Inflammatory macrophage treated with lipopolysaccharide for 4 hours (primary cell): ENCODE results near the gene ZMYND12.
"Not testable (repeated sequence)": the region's sequence is repeated elsewhere in the genome, so short reads cannot be mapped to it uniquely, and the experiment has no call there.

Experiments used
- DNase-seq: peaks from one replicate; pipeline ENCODE4 v3.0.0-alpha.2; 2020

ZMYND12 gene, protein sequence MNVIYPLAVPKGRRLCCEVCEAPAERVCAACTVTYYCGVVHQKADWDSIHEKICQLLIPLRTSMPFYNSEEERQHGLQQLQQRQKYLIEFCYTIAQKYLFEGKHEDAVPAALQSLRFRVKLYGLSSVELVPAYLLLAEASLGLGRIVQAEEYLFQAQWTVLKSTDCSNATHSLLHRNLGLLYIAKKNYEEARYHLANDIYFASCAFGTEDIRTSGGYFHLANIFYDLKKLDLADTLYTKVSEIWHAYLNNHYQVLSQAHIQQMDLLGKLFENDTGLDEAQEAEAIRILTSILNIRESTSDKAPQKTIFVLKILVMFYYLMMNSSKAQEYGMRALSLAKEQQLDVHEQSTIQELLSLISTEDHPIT

DNA sequence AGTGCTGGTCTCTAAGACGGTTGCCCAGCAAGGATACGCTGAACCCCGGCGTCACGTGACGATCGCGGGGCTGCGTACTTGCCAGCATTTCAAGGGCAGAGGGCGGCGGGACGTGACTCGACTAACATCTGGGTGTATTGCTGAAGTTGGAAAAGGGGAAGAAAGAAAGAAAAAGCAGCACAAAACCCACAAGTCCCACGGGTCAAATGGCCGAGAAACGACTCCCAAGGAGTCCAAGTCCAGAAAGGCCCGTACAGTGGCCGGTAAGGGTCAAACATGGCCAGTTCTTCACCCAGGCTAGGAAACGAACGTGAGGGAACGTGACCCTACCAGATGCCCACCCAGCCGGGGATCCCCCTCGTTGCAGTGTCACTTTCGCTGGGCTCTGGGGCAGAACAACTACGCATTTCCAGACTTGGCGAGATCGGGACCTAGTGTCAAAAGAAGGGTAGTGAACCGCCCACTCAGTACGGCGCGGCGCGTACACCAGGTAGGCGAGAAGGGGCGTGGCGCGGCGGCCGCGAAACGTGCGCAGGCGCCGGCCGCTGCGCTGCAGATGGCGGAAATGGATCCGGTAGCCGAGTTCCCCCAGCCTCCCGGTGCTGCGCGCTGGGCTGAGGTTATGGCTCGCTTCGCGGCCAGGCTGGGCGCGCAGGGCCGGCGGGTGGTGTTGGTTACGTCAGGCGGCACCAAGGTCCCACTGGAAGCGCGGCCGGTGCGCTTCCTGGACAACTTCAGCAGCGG, at the start of gene ZMYND12, which contains the start of gene PPCS:
Gene ZMYND12, minus strand, starts transcription at position 13 of the 744 bp plus-strand sequence. CDS start 25 bp downstream, outside the sequence.
Gene PPCS, plus strand, starts transcription at position 534 of the 744 bp plus-strand sequence. Its CDS starts 23 bp downstream, at position 557.
- DNase-seq = peak; percentile 91

DNA sequence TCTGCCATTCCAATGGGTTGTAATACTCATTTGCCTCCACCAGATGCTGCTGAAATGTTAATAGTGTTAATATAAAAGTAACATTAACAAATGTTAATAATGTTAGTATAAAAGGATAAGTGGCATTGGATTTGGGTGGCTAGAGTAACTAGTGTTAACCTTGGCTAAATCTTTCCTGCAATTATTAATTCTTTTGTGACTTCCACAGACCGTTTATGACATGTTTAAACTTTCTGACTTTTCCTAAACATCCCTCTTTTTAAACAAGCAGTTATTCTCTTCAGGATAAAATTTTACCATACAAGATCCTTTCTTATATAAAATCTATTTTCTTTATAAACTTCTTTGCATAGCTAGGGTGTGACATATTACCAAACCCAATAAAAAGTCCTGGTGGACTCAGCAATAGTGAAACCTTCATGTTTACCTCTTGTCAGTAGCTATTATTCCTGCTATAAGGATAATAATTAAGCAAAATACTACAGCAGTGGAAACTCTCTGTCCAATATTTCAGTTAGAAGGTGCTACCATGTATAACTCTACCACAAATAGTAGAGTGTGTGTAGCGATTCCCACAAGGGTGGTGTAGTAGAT, 48.8 kb upstream of the ZMYND12 start:
- no peak for DNase-seq

DNA sequence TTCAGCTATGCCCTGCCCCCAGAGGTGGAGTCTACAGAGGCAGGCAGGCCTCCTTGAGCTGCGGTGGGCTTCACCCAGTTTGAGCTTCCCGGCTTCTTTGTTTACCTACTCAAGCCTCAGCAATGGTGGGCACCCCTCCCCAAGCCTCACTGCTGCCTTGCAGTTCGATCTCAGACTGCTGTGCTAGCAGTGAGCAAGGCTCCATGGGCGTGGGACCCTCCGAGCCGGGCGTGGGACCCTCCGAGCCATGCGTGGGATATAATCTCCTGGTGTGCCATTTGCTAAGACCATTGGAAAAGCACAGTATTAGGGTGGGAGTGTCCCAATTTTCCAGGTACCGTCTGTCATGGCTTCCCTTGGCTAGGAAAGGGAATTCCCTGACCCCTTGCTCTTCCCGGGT, 46.2 kb upstream of the ZMYND12 start:
- DNase-seq = not testable (repeated sequence)

DNA sequence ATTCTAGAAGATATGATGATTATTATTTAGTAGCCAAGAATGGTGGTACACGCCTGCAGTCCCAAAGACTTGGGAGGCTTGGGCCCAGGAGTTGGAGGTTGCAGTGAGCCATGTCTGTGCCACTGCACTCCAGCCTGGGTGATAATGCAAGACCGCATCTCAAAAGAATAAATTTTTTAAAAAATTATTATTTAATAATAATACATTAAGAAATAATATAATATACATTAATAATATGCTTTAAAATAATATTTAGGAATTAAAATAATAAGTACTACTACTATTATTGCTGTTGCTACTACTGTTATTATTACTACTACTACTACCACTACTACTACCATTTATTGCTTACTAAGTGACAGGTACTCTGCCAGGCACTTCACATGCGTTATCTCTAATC, 34.4 kb upstream of the ZMYND12 start:
- no peak for DNase-seq

DNA sequence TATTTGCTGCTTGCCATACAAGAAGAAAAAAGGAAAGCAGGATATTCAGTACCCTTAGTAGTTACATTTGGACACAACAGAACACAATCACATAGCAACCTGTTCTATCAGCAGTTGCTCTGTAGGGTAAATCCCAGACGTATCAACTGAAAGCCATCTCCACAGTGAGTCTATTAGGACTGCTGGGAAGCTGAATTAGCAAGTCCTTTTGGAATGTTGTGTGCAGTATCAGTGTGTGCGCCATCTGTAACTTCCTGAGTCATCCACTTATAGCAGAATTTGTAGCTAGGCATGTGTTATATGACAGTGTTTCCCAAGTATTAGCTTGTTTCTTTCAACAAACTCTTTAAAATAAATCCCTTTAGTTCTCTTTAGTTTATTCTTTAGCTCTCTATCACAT, 28.6 kb upstream of the ZMYND12 start:
- DNase-seq = no peak

DNA sequence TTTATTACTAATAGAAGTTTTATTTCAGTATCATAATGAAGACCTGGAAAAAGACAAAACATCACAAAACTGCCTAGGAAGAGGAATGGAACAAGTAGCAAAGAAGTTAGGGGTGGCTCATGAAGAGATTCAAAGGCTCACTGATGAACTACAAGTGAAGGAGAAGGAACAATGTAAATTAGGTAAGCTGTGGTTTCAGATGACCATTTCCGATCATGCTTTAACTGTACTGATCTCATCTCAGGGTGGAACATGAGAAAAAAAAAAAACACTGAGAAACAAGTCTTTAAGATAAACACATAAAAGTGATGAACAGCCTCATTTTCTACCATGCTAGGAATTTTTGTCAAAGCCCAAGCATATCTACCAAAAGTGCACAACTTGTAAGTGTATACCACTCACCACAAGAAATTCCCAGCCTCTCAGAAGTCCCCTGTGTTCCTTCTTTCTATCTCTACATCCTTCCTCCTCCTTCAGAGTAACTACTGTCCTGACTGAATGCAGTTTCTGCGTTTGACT, 26.9 kb upstream of the ZMYND12 start:
- no peak for DNase-seq

DNA sequence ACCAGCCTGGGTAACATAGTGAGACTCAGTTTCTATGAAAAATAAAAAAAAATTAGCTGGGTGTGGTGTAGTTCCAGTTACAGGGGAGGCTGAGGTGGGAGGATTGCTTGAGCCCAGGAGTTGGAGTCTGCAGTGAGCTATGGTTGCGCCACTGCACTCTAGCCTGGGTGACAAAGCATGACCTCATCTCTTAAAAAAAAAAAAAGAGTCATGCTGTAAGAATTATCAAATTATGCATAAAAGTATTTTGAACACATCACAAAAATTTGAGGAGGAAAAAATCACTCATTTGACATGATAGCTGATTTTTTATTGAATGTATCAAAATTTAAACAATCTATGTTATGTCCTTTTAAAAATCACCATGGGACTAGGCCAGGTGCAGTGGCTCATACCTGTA, 25.1 kb upstream of the ZMYND12 start:
- peak; percentile 19 for DNase-seq

DNA sequence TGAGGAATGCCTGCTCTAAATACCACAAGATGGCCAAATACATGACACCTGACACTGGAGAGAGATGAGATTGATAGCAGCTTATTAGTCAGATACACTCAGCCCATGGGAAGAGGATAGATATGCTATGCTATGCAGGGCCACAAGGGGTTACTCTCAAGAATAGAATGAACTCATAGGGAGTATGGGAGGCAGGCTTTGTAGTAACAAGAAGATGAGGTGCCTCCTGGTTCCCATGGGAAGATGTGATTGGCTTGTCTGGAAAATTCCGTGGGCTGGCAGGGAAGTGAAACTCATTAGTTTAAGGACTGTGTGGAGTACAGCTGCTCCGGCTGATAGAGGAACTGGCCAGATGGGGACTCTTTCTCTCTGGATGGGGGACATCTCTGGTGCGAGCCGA, 23.8 kb upstream of the ZMYND12 start:
- peak; percentile 67 for DNase-seq

DNA sequence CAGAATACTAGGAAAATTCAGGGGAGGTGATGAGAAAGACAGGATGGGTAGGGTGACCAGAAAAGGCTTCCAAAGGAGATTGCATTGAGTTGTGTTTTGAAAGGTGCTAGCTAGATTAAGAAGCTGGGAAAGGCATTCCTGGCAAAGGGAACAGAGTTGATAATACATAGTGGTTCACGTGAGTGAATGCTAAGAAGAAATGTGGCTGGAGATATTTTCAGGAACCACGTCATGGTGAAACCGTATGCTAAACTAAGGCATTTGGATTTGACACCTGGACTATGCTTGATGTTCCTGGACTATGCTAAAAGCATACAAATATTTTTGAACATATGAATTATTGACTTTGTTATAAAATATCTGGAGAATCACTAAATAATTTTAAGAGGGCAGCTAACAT, 22.0 kb upstream of the ZMYND12 start:
- DNase-seq = no peak

DNA sequence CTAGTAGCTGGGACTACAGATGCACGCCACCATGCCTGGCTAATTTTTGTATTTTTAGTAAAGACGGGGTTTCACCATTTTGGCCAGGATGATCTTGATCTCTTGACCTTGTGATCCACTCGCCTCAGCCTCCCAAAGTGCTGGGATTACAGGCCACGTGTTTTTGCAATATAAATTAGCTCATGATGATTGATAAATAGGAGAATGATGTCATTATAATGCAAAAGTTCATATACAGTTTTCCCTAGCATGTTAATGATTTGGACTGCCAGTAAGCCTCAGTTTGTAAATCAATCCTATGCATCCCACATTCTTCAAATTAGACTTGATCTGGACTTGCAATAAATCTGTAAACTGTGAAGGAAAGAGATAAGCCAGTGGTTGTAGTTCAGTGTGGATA, 21.5 kb upstream of the ZMYND12 start:
- DNase-seq = not testable (repeated sequence)

DNA sequence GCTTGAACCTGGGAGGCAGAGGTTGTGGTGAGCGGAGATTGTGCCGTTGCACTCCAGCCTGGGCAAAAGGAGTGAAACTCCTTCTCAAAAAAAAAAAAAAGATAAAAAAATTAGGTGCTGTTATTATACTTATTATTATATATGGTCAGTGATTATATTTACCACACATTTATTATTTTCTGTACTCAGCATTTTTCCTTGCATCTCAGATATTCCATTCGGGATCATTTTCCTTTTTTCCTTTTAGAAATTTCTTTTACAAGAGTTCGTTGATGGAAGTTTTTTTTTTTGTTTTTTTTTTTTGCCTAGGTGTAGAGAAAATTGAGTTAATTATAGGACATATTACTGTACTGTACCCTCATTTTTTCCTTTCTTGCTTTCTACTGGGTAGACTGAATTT, 20.8 kb upstream of the ZMYND12 start:
- no peak for DNase-seq

DNA sequence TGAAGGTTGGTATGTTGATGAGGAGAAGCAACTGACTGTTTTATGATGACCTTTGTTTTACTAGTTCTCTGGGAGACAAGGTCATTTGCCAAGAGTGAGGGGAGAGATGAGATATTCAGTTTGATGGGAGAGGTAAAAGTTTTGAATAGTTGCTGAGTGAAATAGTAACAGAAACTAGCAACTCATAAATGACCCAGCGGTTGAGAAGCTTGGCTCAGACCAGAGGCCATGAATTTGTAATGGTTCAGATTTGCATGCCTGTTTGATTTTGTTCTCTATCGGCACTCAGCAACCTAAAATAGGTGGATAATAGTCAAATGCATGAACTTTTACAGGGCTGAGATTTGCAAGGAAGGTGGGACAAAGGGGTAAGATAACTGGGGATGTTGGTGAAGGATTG, 13.9 kb upstream of the ZMYND12 start:
- DNase-seq = no peak

DNA sequence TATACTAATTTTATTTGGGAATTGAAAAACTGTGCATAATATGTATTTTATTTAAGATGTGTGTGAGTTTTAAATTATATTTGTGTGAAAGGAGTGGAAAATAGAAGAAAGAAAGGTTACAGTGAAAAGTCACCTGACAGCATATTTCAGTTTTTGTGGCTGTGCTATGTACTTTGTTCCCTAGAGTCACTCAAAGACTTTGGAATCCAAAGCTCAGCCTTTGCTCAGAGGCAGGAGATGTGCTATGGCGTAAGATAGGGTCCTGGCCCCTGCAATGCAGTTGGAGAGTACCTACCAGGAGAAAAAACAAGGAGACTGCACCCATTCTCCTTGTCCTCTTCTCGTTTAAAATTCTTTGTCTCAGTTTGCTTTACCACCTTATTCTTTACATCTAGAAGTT, 10.2 kb upstream of the ZMYND12 start:
- DNase-seq = no peak

DNA sequence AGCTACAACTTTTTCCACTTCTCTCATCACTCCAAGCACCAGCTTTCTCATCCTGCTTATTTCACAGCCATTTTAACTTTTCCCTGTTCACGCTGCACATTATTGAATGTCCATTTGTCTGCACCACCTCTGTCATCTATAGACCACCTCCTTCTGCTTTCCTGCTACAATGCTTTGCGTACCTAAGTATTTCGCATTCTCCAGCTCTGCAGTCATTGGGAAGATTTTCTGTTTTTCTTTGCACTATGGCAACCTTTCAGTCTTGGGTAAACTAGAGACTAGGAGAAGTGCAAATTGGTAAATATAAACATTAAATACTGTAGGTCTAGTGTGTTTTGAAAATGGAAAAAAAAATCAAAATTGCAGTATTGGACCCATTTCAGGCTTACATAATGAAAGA, 8.1 kb upstream of the ZMYND12 start:
- DNase-seq = no peak

DNA sequence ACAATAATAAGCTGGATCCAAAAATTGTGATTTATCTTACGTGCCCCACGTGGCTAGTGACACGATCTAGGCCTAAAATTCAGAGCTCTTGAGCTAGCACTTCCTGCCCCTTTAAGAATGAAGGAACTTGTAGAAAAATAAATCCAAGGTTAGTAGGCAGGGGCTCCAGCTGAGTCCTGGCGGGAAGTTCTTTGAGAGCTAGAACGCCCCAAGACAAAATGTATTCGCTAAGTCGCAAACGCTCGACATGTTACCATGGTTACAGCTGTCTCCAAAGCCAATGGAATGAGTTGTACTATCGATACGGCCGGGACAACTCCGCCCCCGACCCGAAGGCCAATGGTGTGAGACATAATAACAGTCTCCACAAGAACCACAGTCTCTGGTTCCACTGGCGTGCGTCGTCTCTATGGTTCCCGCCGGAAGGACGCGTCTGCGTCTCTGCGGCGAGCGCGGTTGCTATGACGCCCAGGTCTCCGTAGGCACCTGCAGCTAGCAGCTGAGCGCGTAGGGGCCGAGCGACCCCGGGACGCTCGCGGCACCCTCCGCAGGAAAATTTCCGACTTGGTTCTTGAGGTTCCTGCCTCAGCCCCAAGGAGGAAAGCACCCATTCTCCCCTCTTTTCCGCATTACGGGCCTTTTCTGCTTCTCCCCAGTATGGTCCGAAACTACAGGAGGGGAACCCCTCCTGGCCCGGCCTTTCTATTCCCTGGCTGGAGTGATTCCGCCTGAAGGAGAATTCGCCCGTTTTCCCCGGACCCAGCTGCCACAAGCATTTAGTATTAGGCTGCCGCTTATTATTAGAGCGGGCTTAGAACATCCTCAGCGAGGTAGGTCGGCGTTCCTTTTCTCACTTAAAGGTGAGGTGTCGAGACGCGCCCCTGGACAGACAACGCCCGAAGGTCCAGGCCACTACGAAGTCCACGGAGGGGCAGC, 7.3 kb upstream of the ZMYND12 start, which contains the start of gene CCDC30:
Gene CCDC30, plus strand, starts transcription at position 459 of the 936 bp plus-strand sequence. CDS start 17,266 bp downstream, outside the sequence.
- peak; percentile 97 for DNase-seq

DNA sequence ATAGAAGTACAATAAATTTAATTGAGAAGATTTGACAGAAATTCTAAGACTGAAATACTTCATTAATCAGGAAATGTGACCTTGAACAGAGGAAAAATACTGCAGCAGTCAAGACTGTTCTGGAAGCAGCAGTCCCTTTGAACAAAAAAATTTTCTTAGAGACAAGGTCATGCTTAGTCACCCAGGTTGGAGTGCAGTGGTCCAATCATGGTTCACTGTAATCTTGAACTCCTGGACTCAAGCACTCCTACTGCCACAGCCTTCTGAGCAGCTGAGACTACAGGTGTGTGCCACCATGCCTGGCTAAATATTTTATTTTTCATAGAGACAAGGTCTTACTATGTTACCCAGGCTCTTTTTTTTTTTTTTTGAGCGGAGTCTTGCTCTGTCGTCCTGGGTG, 5.4 kb upstream of the ZMYND12 start:
- no peak for DNase-seq

DNA sequence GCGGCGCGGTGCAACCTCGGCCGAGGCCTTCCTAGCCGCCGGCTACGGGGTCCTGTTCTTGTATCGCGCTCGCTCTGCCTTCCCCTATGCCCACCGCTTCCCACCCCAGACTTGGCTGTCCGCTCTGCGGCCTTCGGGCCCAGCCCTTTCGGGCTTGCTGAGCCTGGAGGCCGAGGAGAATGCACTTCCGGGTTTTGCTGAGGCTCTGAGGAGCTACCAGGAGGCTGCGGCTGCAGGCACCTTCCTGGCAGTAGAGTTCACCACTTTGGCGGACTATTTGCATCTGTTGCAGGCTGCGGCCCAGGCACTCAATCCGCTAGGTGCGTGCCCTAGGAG, 900 bp upstream of the ZMYND12 start:
- peak; percentile 72 for DNase-seq

DNA sequence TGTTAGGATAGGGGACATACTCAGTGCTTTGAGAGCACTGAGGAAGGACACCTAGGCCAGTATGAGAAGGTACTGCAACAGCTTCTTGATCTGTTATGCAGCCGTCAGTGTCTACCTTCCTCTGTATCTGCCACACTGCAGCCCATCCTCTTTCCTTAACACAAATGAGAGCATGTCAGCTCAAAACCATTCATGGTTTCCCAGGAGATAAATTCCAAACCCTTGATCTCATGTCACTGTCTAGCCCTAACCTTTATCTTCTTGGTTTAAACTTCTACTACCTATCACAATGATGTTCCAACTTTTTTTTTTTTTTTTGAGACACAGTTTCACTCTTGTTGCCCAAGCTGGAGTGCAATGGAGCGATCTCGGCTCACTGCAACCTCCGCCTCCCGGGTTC, 1.4 kb downstream of the ZMYND12 start:
- no peak for DNase-seq

DNA sequence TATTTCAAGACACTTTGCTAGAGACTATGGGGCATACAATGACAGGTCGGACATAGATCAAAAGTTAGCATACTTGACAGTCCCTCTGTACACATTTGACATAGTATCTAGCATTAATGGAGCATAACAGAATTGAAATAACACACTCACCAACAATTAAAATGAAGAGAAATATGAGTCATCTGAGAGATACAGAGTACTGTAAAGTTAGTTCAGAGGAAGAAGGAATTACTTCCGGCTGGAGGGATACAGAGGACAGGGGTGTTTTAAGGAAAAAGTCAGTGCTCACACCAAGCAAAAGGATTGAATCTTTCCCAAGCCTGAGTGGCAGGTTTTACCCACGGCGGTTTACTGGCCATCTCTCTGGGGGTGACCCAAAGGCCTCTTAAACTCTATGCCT, 2.4 kb downstream of the ZMYND12 start:
- no peak for DNase-seq

DNA sequence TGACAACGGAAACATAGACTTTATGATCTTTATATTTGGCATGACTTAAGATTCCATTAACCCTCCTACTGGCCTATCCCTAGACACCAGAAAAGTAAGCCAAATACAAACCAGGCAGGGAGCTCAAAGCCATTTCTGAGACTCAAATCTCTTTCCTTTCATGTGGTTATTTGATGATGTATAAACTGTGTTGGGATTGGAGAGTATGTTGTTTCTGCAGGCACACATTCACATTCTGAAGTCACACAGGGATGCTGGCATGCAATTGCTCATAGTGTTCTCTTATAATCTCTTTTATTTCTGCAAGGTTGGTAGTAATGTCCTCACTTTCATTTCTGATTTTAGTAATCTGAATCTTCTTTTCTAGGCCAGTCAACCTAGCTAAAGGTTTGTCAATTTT, 5.8 kb downstream of the ZMYND12 start:
- DNase-seq = no peak

DNA sequence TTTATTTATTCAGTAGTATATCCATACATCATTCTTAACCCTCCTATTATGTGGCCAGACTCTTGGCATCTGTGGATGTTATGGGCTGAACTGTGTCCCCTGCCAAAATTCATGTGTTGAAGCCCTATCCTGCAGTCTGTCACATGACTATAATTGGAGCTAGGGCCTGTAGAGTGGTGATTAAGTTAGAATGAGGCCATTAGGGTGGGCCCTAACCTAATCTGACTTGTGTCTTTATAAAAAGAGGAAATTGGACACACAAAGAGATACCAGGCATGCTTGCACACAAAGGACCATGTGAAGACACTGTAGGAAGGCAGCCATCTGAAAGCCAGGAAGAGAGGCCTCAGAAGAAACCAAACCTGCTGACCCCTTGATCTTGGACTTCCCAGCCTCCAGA, 6.6 kb downstream of the ZMYND12 start:
- DNase-seq = peak; percentile 4

DNA sequence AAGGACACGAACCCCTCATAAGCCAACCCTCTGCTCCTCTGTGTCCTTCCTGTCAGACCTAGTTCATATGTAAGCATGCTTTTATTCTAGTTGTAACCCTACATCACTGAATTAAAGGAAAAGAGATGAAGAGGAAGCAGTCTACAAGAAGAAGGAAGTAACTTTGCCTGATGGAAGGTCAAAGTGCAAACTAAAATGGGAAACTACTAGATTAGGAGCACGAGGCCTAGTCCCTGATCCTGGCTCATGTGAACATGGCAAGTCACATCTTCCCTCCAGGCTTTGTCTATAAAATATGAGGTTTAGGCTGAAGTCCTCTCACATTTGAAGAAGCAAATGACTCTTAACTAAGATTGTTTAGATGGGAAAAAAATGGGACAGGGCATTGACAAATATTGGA, 13.2 kb downstream of the ZMYND12 start:
- DNase-seq = peak; percentile 61
